ENCODE results near the gene ACIN1. TPM values are rescaled to one million over a fixed set of nuclear protein-coding genes. Genes with fewer than 3 reads are reported as not detected.

ACIN1 gene
- total RNA-seq, 2 experiments from 2014 or later, result 212 to 214 TPM

DNA sequence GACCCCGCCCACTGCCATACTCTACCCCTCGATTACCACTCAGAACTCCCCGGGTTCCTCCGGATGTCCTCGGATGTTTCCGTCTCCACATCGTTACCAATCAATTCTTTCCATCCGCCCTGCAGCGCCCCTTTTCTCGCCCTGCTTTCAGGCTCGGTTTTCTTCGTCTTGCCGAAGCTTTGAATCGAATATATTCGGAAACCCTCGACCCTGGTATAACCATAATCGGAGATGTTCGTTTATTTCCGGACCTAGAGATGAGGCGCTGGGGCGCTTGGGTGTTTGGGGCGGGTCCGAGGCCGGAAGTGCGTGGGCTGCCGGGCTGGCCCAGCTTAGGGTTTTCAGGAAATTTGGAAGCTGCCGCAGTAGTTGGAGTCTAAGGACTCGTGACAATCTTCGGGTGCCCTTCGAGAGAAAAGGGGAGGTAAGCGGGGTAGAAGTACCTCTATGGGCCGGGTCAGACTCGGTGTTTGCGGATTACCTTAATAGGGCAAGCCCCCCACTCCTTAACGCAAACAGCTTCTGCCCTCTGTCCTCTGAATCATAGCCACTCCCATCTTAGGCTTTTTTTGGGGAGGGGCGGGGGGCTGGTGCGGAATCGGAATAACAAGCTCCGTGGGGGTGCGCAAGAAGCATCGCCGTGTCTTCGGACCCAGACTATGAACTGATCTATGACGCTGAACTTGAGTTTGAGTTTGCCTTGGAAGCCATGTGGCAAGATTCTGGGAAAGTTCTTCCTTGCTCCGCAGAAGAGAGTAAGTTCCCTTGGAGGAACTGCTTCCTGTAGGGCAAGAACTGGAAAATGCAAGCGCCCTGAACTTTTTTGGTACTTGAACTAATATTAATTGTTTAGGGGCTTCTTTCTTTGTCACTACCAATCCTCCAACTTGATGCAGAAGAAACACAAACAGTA is 516 bp upstream of the ACIN1 start, which contains the start of gene C14orf119:
TSS of gene C14orf119 (plus strand) at position 310 of the 913 bp plus-strand sequence. CDS start 2,154 bp downstream, outside the sequence.
- peaks cover 32% of the 10 kb centered on the region for H3K4me1 Mint-ChIP-seq
- POLR2A ChIA-PET, result interaction anchor here (0.6 to 2.8 kb wide), 25 partner anchors 10 to 1174 kb away, joined by 3 to 42 read pairs (median 4); partner anchors contain the start of genes CEBPE, DAD1, HAUS4 and OXA1L
- DNase-seq (peak; percentile 86), ATAC-seq (ENCODE audit: low read depth) (peak; percentile 93)
- H3K36me3 Mint-ChIP-seq, result peaks cover 24% of the 10 kb centered on the region
- no peaks in the 10 kb centered on the region for H3K27me3 Mint-ChIP-seq
- no peak within 1 kb of the TSS for H3K4me3 Mint-ChIP-seq
- H3K9me3 Mint-ChIP-seq, result no peaks in the 10 kb centered on the region
- no peak within 1 kb of the TSS for H3K27ac Mint-ChIP-seq

DNA sequence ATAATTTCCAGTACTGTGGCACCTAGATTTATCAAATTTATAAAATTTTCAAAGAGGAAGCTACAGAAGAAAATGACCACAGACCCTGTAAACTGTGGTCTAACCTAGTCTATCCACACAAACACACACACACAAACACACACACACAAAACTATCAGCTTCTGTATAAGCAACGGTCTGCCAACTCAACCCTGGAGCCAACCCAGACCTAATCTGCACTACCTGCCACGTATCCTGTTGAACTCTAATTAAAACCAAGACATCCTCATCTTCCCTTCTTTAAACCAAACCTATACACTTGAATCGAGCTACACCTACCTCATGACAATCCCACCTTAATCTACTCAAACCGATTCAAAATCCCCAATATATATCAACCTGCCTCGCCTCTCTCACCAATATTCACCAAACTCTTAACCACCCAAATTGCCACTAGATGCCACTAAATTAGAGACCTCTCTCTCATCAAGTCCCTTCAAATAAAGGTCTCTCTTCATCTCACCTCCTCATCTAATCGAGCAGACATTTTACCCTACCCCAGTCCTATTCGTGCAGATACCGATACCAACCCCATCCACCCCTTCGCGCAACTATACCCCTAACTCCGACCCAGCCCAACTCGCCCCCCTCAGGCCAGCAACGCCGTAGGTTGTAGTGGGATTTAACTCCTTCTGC is 808 bp downstream of the ACIN1 start:
- ATAC-seq (ENCODE audit: low read depth), result no peak
- Mint-ChIP-seq H3K4me1 (peaks cover 31% of the 10 kb centered on the region), H3K27me3 (no peaks in the 10 kb centered on the region), H3K4me3 (no peak overlapping the region), H3K27ac (no peak overlapping the region), H3K36me3 (peaks cover 26% of the 10 kb centered on the region), H3K9me3 (no peaks in the 10 kb centered on the region)
- no peak for DNase-seq
- POLR2A ChIA-PET, result interaction anchor here (0.6 to 2.8 kb wide), 19 partner anchors 8 to 1173 kb away, joined by 3 to 42 read pairs (median 6); partner anchors contain the start of genes CEBPE, HAUS4, OXA1L and PABPN1

DNA sequence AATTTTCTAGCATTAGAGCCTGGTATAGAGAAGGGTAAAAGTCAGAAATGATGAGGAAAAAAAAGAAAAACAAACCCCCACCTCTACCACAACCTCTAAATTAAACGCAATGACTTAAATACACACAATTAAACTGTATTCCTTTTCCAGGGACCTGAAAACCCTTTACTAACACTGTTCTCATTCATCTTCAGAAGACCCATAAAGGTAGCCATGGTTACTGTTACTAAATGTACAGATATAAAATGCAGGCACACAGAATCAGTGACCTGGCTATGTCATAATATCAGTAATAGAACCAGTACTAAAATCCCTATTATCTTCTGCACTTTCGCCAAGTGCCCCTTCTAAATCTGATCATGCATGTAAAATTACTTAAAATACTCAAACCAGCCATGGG is 1.4 kb downstream of the ACIN1 start:
- Mint-ChIP-seq H3K4me3 (no peak overlapping the region), H3K36me3 (peaks cover 25% of the 10 kb centered on the region)
- ATAC-seq (ENCODE audit: low read depth), result no peak

DNA sequence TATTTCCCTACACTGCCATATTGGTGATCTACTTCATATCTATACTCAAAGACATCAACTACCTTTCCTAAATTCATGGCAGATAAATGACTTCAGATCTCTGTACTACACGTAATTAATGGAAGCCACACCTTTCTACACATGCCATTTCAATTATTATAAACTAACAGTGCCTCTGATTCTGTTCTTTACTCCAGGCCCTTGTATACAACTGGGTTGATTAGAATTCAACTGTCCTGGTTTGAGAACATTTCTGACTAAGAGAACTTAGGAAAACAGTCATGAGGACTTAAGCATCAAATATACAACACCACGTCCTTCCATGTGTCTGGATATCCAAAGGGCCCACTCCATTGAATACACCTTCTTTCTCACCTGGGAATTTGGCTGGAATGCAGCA is 1.8 kb downstream of the ACIN1 start:
- Mint-ChIP-seq H3K9me3 (no peaks in the 10 kb centered on the region), H3K4me3 (peak overlapping the region; percentile 24), H3K36me3 (peaks cover 25% of the 10 kb centered on the region), H3K27me3 (no peaks in the 10 kb centered on the region), H3K4me1 (peaks cover 30% of the 10 kb centered on the region), H3K27ac (no peak overlapping the region)
- ATAC-seq (ENCODE audit: low read depth) (no peak), DNase-seq (no peak)
- POLR2A ChIA-PET, result no interaction called here

More for the DNA sequence above, 1.4 kb downstream of the ACIN1 start:
- Mint-ChIP-seq H3K9me3 (no peaks in the 10 kb centered on the region), H3K4me1 (peaks cover 30% of the 10 kb centered on the region), H3K27me3 (no peaks in the 10 kb centered on the region), H3K27ac (no peak overlapping the region)
- DNase-seq, result no peak
- POLR2A ChIA-PET, result interaction anchor here (2.7 to 2.8 kb wide), 2 partner anchors 27 to 208 kb away, joined by 11 to 42 read pairs; partner anchors contain the start of gene CEBPE

DNA sequence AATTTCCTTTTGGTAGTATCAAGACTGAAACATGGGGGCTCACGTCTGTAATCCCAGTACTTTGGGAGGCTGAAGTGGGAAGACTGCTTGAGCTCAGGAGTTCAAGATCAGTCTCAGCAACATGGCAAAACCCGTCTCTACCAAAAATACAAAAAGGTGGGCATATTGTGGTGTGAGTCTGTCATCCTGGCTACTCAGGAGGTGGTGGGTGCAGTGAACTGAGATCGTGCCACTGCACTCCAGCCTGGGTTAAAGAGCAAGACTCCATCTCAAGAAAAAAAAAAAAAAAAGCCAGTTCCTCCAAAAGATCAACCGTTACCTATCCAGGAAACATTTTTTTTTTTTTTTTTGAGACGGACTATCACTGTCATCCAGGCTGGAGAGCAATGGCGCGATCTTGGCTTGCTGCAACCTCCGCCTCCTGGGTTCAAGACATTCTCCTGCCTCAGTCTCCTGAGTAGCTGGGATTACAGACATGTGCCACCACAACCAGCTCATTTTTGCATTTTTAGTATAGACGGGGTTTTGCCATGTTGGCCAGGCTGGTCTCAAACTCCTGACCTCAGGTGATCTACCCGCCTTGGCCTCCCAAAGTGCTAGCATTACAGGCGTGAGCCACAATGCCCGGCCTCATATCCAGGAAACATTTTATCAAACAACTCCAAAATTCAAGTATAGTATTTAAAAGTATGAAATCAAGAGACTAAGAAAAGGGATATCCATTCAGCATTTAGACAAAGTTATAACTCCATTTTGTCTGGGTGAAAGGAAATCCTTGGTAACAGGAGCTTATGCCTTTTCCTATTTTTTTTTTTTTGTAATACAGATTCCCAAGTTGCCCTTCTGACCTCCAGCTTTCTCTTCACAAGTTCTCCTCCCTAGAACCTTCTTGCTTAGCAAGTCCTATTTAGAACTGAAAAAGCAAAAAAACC is 3.4 kb downstream of the ACIN1 start:
- Mint-ChIP-seq H3K4me3 (no peak overlapping the region), H3K27me3 (no peaks in the 10 kb centered on the region), H3K27ac (no peak overlapping the region), H3K4me1 (peaks cover 20% of the 10 kb centered on the region), H3K9me3 (no peaks in the 10 kb centered on the region), H3K36me3 (peaks cover 24% of the 10 kb centered on the region)
- ATAC-seq (ENCODE audit: low read depth) (no peak), DNase-seq (no peak)
- POLR2A ChIA-PET, result interaction anchor here (0.7 to 1.2 kb wide), 3 partner anchors 11 to 20 kb away, joined by 3 to 7 read pairs (median 6); no protein-coding TSS in a partner anchor

DNA sequence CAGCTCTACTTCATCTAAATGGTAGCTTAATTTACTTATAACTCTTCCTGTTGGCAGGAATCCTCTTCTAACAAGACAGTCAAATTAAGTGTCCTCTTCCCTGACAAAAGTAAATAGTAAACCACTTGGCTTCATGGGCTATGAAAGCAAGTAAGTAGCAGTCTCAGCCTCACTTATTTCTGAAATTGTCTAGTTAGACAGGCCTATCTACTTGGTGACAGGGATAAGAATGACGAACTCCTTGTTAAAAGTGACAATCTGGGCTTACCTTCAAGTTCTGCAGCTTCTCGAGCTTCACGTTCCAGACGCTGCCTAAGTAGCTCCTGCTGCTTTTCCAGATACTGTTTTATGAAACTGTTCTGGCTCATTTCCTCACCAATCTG is 4.7 kb downstream of the ACIN1 start:
- ATAC-seq (ENCODE audit: low read depth), result no peak
- Mint-ChIP-seq H3K4me1 (peaks cover 22% of the 10 kb centered on the region), H3K36me3 (peaks cover 28% of the 10 kb centered on the region)

DNA sequence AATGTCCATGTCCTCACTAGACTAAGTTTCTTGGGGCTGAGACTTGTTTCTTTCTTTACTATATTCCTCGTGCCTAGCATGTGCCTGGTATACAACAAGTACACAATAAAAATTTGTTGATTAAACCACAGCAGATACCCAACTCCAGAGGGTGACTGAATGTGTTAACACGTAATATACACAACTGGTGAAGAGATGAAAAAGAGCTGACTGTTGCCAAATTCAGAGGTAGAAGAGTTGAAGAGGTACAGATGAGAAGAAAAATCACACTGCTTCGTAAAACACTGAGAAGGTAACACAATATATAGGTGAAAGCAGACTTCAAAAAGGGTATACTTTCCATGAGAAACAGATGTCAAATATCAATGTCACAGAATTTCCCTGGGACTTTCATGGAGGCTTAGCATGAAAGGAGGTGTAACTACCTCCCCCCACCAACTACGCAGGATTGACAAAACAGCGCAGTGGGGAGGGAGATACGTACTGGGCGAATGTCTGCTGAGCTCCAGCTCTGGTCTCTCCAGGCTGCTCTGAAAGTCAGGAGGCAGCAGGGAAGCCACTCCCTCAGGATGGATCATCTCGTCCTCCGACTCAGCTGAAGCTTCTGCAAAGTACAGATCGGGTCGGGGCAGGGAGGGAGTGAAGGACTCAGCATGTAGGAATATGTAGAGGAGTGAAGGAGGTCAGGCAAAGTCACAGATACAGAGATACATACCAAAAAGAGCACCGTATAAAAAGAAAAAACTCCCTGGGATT is 5.3 kb downstream of the ACIN1 start:
- POLR2A ChIA-PET, result interaction anchor here (1.0 kb wide), 1 partner anchor 133 kb away, joined by 3 read pairs; the partner anchor contains the start of gene HAUS4
- H3K4me3 Mint-ChIP-seq, result no peak overlapping the region
- H3K36me3 Mint-ChIP-seq, result peaks cover 29% of the 10 kb centered on the region
- ATAC-seq (ENCODE audit: low read depth) (no peak), DNase-seq (no peak)
- H3K27ac Mint-ChIP-seq, result no peak overlapping the region
- no peaks in the 10 kb centered on the region for H3K9me3 Mint-ChIP-seq
- no peaks in the 10 kb centered on the region for H3K27me3 Mint-ChIP-seq
- H3K4me1 Mint-ChIP-seq, result peaks cover 22% of the 10 kb centered on the region

More for the DNA sequence above, 4.7 kb downstream of the ACIN1 start:
- no peaks in the 10 kb centered on the region for H3K27me3 Mint-ChIP-seq
- no peak overlapping the region for H3K27ac Mint-ChIP-seq
- DNase-seq, result no peak
- no peak overlapping the region for H3K4me3 Mint-ChIP-seq
- no peaks in the 10 kb centered on the region for H3K9me3 Mint-ChIP-seq
- POLR2A ChIA-PET, result interaction anchor here (1.0 to 1.2 kb wide), 2 partner anchors 19 to 133 kb away, joined by 3 read pairs; partner anchors contain the start of gene HAUS4

DNA sequence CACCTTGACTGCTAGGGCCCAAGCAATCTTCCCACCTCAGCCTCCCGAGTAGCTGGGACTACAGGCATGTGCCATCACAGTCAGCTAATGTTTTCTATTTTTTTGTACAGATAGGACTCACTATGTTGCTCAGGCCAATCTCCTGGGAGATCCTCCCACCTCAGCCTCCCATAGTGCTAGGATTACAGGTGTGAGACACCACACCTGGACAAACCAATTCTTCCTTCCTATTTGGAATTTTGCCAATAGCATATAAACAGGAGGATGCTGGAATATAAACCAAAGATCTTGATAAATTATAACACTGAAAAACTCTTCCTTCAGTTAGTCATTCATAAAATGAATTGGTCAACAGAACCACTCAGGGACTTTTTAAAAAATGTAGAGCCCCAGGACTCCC is 8.4 kb downstream of the ACIN1 start:
- ATAC-seq (ENCODE audit: low read depth) (no peak), DNase-seq (no peak)
- Mint-ChIP-seq H3K9me3 (no peaks in the 10 kb centered on the region), H3K27me3 (no peaks in the 10 kb centered on the region), H3K27ac (no peak overlapping the region), H3K4me3 (no peak overlapping the region), H3K4me1 (peaks cover 9% of the 10 kb centered on the region), H3K36me3 (peaks cover 25% of the 10 kb centered on the region)
- POLR2A ChIA-PET, result interaction anchor here (2.1 kb wide), 1 partner anchor 8 kb away, joined by 6 read pairs; the partner anchor contains the start of genes ACIN1 and C14orf119

DNA sequence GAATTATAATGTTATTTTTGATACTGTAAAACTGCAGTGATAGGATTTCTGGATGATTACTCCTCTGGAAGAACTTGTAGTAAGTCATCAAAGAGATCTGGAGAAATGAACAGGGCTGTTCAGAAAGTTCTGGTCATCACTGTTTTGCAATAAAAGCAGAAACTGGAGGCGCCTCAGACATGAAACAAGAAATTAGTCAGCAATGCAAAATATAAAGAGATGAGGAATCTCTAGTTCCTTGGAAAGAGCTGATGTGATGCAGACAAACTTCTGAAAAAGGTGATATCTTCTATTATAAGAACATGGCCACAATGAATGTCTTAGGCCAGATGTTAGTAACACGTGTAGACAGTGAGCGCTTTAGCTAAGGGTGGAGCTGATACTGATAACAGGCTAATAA is 9.5 kb downstream of the ACIN1 start:
- H3K36me3 Mint-ChIP-seq, result peaks cover 32% of the 10 kb centered on the region
- H3K4me3 Mint-ChIP-seq, result no peak overlapping the region
- no peaks in the 10 kb centered on the region for H3K27me3 Mint-ChIP-seq
- ATAC-seq (ENCODE audit: low read depth) (no peak), DNase-seq (no peak)
- H3K4me1 Mint-ChIP-seq, result peaks cover 7% of the 10 kb centered on the region
- H3K27ac Mint-ChIP-seq, result no peak overlapping the region
- POLR2A ChIA-PET, result interaction anchor here (2.1 kb wide), 1 partner anchor 9 kb away, joined by 6 read pairs; the partner anchor contains the start of genes ACIN1 and C14orf119
- H3K9me3 Mint-ChIP-seq, result no peaks in the 10 kb centered on the region

DNA sequence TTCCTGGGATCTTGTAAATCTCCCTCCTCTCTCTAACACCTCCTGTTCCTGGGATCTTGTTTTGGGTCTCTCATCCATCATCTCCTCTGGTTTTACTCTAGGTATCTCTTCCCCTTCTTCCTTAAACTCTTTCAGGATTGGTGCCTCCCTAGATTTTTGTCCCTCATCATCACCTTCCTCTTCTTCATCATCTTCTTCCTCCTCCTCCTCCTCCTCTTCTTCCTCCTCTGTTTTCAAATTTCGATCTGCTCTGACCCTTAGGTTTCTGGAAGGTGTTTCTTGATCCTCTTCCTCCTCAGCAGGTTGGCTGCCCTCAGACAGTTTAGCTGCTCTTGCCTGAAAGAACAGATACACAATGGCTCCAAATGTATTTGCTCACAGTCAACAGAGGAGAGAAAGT is 14.5 kb downstream of the ACIN1 start:
- DNase-seq, result no peak
- peaks cover 27% of the 10 kb centered on the region for H3K36me3 Mint-ChIP-seq
- POLR2A ChIA-PET, result interaction anchor here (0.5 kb wide), 1 partner anchor 19 kb away, joined by 5 read pairs; no protein-coding TSS in a partner anchor
- no peak overlapping the region for H3K27ac Mint-ChIP-seq
- no peaks in the 10 kb centered on the region for H3K27me3 Mint-ChIP-seq
- H3K4me3 Mint-ChIP-seq, result no peak overlapping the region
- H3K4me1 Mint-ChIP-seq, result peaks cover 2% of the 10 kb centered on the region
- no peaks in the 10 kb centered on the region for H3K9me3 Mint-ChIP-seq
- no peak for ATAC-seq (ENCODE audit: low read depth)

DNA sequence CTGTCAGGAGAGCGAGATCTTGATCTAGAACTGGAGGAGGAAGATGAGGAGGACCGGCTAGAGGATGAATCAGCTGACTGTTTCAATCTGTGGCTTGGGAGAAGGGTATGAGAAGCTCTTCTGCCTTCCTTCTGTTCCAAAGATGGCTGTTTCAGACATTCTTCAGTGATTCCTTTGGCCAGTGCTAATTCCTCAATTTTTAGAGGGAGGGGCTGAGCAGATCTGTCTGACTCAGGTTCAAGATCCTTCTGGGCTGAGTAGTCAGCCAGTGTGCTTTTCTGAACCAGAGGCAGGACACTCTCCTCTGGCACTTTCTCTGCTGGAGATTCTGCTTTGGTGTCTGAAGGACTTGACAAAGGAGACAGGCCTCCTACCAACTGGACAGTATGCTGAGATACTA is 15.2 kb downstream of the ACIN1 start:
- Mint-ChIP-seq H3K36me3 (peaks cover 28% of the 10 kb centered on the region), H3K4me3 (no peak overlapping the region), H3K27me3 (no peaks in the 10 kb centered on the region), H3K9me3 (no peaks in the 10 kb centered on the region), H3K27ac (peak overlapping the region; percentile 22), H3K4me1 (peaks cover 4% of the 10 kb centered on the region)
- POLR2A ChIA-PET, result no interaction called here
- no peak for DNase-seq
- ATAC-seq (ENCODE audit: low read depth), result no peak

DNA sequence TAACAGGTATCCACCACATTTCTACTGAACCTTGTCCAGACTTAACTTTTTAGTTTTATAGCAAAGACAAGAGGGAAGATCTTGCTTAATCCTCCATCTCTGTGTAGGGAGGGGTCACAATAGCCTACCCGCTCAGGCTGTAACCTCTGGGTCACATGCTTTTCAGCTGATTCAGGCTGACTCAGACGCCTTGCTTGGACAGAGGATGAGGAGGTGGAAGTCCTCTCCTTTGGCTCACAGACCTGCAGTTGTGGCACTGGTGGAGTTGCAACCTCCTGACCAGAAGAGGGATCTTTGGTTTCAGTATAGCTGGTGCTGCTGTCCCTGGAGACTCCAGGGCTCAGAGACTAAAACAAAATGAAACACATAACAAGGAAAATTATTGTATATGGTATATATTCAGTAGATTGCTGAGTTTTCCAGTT is 16.2 kb downstream of the ACIN1 start:
- no peaks in the 10 kb centered on the region for H3K9me3 Mint-ChIP-seq
- DNase-seq, result no peak
- no peak overlapping the region for H3K27ac Mint-ChIP-seq
- peaks cover 25% of the 10 kb centered on the region for H3K36me3 Mint-ChIP-seq
- H3K27me3 Mint-ChIP-seq, result no peaks in the 10 kb centered on the region
- H3K4me3 Mint-ChIP-seq, result no peak overlapping the region
- ATAC-seq (ENCODE audit: low read depth), result no peak
- POLR2A ChIA-PET, result no interaction called here
- peaks cover 4% of the 10 kb centered on the region for H3K4me1 Mint-ChIP-seq

Measured in activated naive CD8-positive, alpha-beta T cell treated with anti-CD3 and anti-CD28 coated beads, Interleukin-2, amount 10 ng/mL, durations not matched to agents 7 days and 5 days (primary cell).